ENCODE measurements around the gene SPATA3.

DNA sequence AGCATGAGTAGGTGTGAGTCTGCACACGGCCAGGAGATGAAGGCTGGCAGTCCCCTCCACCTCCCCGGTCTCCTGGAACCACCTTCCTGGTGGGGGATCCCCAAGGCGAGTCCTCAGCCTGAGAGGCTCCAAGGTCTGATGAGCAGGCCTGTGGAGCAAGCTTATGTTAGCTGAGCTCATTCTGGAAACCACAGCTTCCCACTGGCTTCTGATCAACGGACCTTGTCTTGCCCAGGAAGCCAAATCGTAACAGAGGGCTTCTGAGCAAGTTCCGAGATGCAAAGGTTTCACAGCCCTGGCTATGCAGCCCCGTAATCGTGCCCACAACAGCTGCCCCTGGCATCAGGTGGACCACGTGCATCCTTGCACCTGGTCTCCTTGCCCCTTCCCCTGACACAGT, 42.1 kb upstream of the SPATA3 start:
- TF ChIP-seq JUNB (CRISPR knock-in tag; IDR thresholded peaks at IDR 0.05; ENCODE audit: borderline replicate concordance), result no peak
- no peak for TF ChIP-seq KDM5B (CRISPR knock-in tag; IDR thresholded peaks at IDR 0.05; ENCODE audit: borderline replicate concordance)
- TF ChIP-seq, protein P1, sequence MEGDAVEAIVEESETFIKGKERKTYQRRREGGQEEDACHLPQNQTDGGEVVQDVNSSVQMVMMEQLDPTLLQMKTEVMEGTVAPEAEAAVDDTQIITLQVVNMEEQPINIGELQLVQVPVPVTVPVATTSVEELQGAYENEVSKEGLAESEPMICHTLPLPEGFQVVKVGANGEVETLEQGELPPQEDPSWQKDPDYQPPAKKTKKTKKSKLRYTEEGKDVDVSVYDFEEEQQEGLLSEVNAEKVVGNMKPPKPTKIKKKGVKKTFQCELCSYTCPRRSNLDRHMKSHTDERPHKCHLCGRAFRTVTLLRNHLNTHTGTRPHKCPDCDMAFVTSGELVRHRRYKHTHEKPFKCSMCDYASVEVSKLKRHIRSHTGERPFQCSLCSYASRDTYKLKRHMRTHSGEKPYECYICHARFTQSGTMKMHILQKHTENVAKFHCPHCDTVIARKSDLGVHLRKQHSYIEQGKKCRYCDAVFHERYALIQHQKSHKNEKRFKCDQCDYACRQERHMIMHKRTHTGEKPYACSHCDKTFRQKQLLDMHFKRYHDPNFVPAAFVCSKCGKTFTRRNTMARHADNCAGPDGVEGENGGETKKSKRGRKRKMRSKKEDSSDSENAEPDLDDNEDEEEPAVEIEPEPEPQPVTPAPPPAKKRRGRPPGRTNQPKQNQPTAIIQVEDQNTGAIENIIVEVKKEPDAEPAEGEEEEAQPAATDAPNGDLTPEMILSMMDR (CRISPR knock-in tag; IDR thresholded peaks at IDR 0.05), result no peak
- TF ChIP-seq, protein P2, sequence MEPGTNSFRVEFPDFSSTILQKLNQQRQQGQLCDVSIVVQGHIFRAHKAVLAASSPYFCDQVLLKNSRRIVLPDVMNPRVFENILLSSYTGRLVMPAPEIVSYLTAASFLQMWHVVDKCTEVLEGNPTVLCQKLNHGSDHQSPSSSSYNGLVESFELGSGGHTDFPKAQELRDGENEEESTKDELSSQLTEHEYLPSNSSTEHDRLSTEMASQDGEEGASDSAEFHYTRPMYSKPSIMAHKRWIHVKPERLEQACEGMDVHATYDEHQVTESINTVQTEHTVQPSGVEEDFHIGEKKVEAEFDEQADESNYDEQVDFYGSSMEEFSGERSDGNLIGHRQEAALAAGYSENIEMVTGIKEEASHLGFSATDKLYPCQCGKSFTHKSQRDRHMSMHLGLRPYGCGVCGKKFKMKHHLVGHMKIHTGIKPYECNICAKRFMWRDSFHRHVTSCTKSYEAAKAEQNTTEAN (CRISPR knock-in tag; conservative IDR thresholded peaks at IDR 0.05), result no peak
- no peak for TF ChIP-seq RAD21 (CRISPR knock-in tag; IDR thresholded peaks at IDR 0.05)
- TF ChIP-seq PHF8 (CRISPR knock-in tag; IDR thresholded peaks at IDR 0.05), result no peak
- TF ChIP-seq TCF7 (IDR thresholded peaks at IDR 0.05; ENCODE audit: low read depth), result no peak
- TF ChIP-seq CREM (IDR thresholded peaks at IDR 0.05), result no peak
- no peak for TF ChIP-seq CREM (CRISPR knock-in tag; IDR thresholded peaks at IDR 0.05)
- no peak for TF ChIP-seq ZNF274 (CRISPR knock-in tag; IDR thresholded peaks at IDR 0.05)
- no peak for TF ChIP-seq CBFB (CRISPR knock-in tag; IDR thresholded peaks at IDR 0.05)
- TF ChIP-seq, protein P3, sequence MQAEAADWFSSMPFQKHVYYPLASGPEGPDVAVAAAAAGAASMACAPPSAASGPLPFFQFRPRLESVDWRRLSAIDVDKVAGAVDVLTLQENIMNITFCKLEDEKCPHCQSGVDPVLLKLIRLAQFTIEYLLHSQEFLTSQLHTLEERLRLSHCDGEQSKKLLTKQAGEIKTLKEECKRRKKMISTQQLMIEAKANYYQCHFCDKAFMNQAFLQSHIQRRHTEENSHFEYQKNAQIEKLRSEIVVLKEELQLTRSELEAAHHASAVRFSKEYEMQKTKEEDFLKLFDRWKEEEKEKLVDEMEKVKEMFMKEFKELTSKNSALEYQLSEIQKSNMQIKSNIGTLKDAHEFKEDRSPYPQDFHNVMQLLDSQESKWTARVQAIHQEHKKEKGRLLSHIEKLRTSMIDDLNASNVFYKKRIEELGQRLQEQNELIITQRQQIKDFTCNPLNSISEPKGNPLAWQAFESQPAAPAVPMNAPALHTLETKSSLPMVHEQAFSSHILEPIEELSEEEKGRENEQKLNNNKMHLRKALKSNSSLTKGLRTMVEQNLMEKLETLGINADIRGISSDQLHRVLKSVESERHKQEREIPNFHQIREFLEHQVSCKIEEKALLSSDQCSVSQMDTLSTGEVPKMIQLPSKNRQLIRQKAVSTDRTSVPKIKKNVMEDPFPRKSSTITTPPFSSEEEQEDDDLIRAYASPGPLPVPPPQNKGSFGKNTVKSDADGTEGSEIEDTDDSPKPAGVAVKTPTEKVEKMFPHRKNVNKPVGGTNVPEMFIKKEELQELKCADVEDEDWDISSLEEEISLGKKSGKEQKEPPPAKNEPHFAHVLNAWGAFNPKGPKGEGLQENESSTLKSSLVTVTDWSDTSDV (CRISPR knock-in tag; IDR thresholded peaks at IDR 0.05), result no peak
- TF ChIP-seq, protein P4, sequence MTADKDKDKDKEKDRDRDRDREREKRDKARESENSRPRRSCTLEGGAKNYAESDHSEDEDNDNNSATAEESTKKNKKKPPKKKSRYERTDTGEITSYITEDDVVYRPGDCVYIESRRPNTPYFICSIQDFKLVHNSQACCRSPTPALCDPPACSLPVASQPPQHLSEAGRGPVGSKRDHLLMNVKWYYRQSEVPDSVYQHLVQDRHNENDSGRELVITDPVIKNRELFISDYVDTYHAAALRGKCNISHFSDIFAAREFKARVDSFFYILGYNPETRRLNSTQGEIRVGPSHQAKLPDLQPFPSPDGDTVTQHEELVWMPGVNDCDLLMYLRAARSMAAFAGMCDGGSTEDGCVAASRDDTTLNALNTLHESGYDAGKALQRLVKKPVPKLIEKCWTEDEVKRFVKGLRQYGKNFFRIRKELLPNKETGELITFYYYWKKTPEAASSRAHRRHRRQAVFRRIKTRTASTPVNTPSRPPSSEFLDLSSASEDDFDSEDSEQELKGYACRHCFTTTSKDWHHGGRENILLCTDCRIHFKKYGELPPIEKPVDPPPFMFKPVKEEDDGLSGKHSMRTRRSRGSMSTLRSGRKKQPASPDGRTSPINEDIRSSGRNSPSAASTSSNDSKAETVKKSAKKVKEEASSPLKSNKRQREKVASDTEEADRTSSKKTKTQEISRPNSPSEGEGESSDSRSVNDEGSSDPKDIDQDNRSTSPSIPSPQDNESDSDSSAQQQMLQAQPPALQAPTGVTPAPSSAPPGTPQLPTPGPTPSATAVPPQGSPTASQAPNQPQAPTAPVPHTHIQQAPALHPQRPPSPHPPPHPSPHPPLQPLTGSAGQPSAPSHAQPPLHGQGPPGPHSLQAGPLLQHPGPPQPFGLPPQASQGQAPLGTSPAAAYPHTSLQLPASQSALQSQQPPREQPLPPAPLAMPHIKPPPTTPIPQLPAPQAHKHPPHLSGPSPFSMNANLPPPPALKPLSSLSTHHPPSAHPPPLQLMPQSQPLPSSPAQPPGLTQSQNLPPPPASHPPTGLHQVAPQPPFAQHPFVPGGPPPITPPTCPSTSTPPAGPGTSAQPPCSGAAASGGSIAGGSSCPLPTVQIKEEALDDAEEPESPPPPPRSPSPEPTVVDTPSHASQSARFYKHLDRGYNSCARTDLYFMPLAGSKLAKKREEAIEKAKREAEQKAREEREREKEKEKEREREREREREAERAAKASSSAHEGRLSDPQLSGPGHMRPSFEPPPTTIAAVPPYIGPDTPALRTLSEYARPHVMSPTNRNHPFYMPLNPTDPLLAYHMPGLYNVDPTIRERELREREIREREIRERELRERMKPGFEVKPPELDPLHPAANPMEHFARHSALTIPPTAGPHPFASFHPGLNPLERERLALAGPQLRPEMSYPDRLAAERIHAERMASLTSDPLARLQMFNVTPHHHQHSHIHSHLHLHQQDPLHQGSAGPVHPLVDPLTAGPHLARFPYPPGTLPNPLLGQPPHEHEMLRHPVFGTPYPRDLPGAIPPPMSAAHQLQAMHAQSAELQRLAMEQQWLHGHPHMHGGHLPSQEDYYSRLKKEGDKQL (CRISPR knock-in tag; IDR thresholded peaks at IDR 0.05; ENCODE audit: low read depth), result no peak
